CD4-positive, alpha-beta T cell treated with Interleukin-15 for 1 hour (primary cell): ENCODE results near the gene LRRC57.
A peak's percentile ranks its signal among the peaks of the same experiment; 100 is the strongest.
"Not testable (repeated sequence)": the region's sequence is repeated elsewhere in the genome, so short reads cannot be mapped to it uniquely, and the experiment has no call there.

Experiments used
- DNase-seq: peaks from one replicate; pipeline ENCODE4 v3.0.0-alpha.2; 2020

LRRC57 gene

GRCh38 chr15:42548249-42549031 lies at the start of gene LRRC57, which contains the start of gene HAUS2:
Gene LRRC57, minus strand, starts transcription at chr15:42548793. Its CDS starts 359 bp downstream, at chr15:42548434.
Gene HAUS2, plus strand, starts transcription at chr15:42548838. Its CDS starts 35 bp downstream, at chr15:42548873.
- DNase-seq, result peak; percentile 83

- no peak for DNase-seq
These were observed 47.1 kb upstream of the LRRC57 start for GRCh38 chr15:42595626-42596240.

- DNase-seq, result no peak
These were observed 45.5 kb upstream of the LRRC57 start for GRCh38 chr15:42594095-42594494.

GRCh38 chr15:42593143-42593542 lies 44.5 kb upstream of the LRRC57 start:
- no peak for DNase-seq

GRCh38 chr15:42592716-42593115 lies 44.1 kb upstream of the LRRC57 start:
- DNase-seq, result no peak

- no peak for DNase-seq
These were observed 42.8 kb upstream of the LRRC57 start for GRCh38 chr15:42591238-42591934.

GRCh38 chr15:42590619-42591237 lies 42.1 kb upstream of the LRRC57 start:
- DNase-seq, result no peak

GRCh38 chr15:42584031-42584765 lies 35.6 kb upstream of the LRRC57 start:
- DNase-seq, result no peak

GRCh38 chr15:42582569-42583375 lies 34.2 kb upstream of the LRRC57 start:
- no peak for DNase-seq

- peak; percentile 78 for DNase-seq
These were observed 32.7 kb upstream of the LRRC57 start for GRCh38 chr15:42581272-42581730.

- no peak for DNase-seq
These were observed 30.5 kb upstream of the LRRC57 start for GRCh38 chr15:42578984-42579537.

GRCh38 chr15:42577514-42578031 lies 29.0 kb upstream of the LRRC57 start:
- no peak for DNase-seq

GRCh38 chr15:42576776-42577175 lies 28.2 kb upstream of the LRRC57 start:
- DNase-seq, result no peak

GRCh38 chr15:42576040-42576594 lies 27.5 kb upstream of the LRRC57 start:
- no peak for DNase-seq

- DNase-seq, result peak; percentile 95
These were observed 26.8 kb upstream of the LRRC57 start, which contains the start of gene STARD9 for GRCh38 chr15:42575188-42576039. Gene STARD9, plus strand, starts transcription at chr15:42575606. Its CDS starts 110 bp downstream, at chr15:42575716.

- no peak for DNase-seq
These were observed 10.1 kb upstream of the LRRC57 start for GRCh38 chr15:42558739-42559138.

GRCh38 chr15:42556550-42557207 lies 8.1 kb upstream of the LRRC57 start:
- DNase-seq, result not testable (repeated sequence)

GRCh38 chr15:42553554-42553953 lies 5.0 kb upstream of the LRRC57 start:
- DNase-seq, result no peak
